HepG2 (cell line): Measurements from ENCODE around the gene ZNF629. TPM values are rescaled to one million over a fixed set of nuclear protein-coding genes. Genes with fewer than 3 reads are reported as not detected.

Source experiments
- BCLAF1 ChIP-seq: fragments of 450-650 bp; IDR thresholded peaks from 2 replicates; pipeline ENCODE4 v1.6.1; 2017; ENCODE audit warnings: mild to moderate bottlenecking
- CREB3 ChIP-seq: sonication (generic); formaldehyde crosslinking; IDR thresholded peaks from 2 replicates; pipeline ENCODE4 v1.5.0; 2020; ENCODE audit warnings: missing genetic modification reagents
- FOXC1 ChIP-seq: sonication (generic); formaldehyde crosslinking; IDR thresholded peaks from 2 replicates; pipeline ENCODE4 v1.8.0; 2022; ENCODE audit warnings: mild to moderate bottlenecking, missing genetic modification reagents, borderline replicate concordance
- GMEB1 ChIP-seq: sonication (generic); formaldehyde crosslinking; IDR thresholded peaks from 2 replicates; pipeline ENCODE4 v1.5.1; 2020; ENCODE audit warnings: missing genetic modification reagents, mild to moderate bottlenecking, borderline replicate concordance
- HDAC6 ChIP-seq: fragments of 200-600 bp; sonication (generic); IDR thresholded peaks from 2 replicates; pipeline ENCODE4 v1.7.0; 2017; ENCODE audit warnings: mild to moderate bottlenecking, antibody characterized with exemption, low read length, low read depth
- HNRNPL ChIP-seq: fragments of 200-400 bp; formaldehyde crosslinking; IDR thresholded peaks from 2 replicates; pipeline ENCODE4 v1.6.1; 2017; ENCODE audit warnings: mild to moderate bottlenecking, low read depth, low read length
- MIER2 ChIP-seq: IDR thresholded peaks from 2 replicates; pipeline ENCODE4 v1.6.1; 2016; ENCODE audit warnings: missing biosample characterization, missing genetic modification reagents
- NAIF1 ChIP-seq: sonication (generic); formaldehyde crosslinking; IDR thresholded peaks from 2 replicates; pipeline ENCODE4 v1.5.0; 2020; ENCODE audit warnings: mild to moderate bottlenecking, missing genetic modification reagents, borderline replicate concordance
- NR0B2 ChIP-seq: sonication (generic); formaldehyde crosslinking; IDR thresholded peaks from 2 replicates; pipeline ENCODE4 v1.4.0; 2020; ENCODE audit warnings: mild to moderate bottlenecking, missing genetic modification reagents
- RFXAP ChIP-seq: sonication (generic); formaldehyde crosslinking; IDR thresholded peaks from 2 replicates; pipeline ENCODE4 v1.4.0; 2020; ENCODE audit warnings: missing genetic modification reagents, borderline replicate concordance
- TSC22D2 ChIP-seq: sonication (generic); formaldehyde crosslinking; IDR thresholded peaks from 2 replicates; pipeline ENCODE4 v1.5.1; 2020; ENCODE audit warnings: missing genetic modification reagents, mild to moderate bottlenecking, borderline replicate concordance
- YEATS2 ChIP-seq: sonication (generic); formaldehyde crosslinking; IDR thresholded peaks from 2 replicates; pipeline ENCODE4 v1.4.0; 2020; ENCODE audit warnings: missing genetic modification reagents, borderline replicate concordance
- ZFP82 ChIP-seq: sonication (generic); formaldehyde crosslinking; IDR thresholded peaks from 2 replicates; pipeline ENCODE4 v1.5.1; 2020; ENCODE audit warnings: mild to moderate bottlenecking, missing genetic modification reagents, borderline replicate concordance
- ZFYVE20 ChIP-seq: sonication (generic); formaldehyde crosslinking; IDR thresholded peaks from 2 replicates; pipeline ENCODE4 v1.8.0; 2023; ENCODE audit warnings: low read depth, mild to moderate bottlenecking, moderate library complexity, missing genetic modification reagents, borderline replicate concordance
- ZMYM3 ChIP-seq: sonication (generic); formaldehyde crosslinking; IDR thresholded peaks from 2 replicates; pipeline ENCODE4 v1.5.1; 2020; ENCODE audit warnings: mild to moderate bottlenecking, missing genetic modification reagents
- ZNF234 ChIP-seq: sonication (generic); formaldehyde crosslinking; conservative IDR thresholded peaks from 2 replicates; pipeline ENCODE4 v1.5.1; 2020; ENCODE audit warnings: mild to moderate bottlenecking, missing genetic modification reagents
- ZNF24 ChIP-seq: fragments of 450-650 bp; IDR thresholded peaks from 2 replicates; pipeline ENCODE4 v1.6.1; 2017; ENCODE audit warnings: antibody characterized with exemption, mild to moderate bottlenecking
- ZNF383 ChIP-seq: sonication (generic); formaldehyde crosslinking; IDR thresholded peaks from 2 replicates; pipeline ENCODE4 v1.4.0; 2020; ENCODE audit warnings: missing genetic modification reagents, mild to moderate bottlenecking, borderline replicate concordance
- ZNF577 ChIP-seq: sonication (generic); formaldehyde crosslinking; IDR thresholded peaks from 2 replicates; pipeline ENCODE4 v1.4.0; 2020; ENCODE audit warnings: mild to moderate bottlenecking, low read depth, missing genetic modification reagents, borderline replicate concordance
- ZNF580 ChIP-seq: IDR thresholded peaks from 2 replicates; pipeline ENCODE4 v1.6.1; 2016; ENCODE audit warnings: low read depth, borderline replicate concordance
- ZNF672 ChIP-seq: sonication (generic); formaldehyde crosslinking; IDR thresholded peaks from 2 replicates; pipeline ENCODE4 v1.8.1; 2022; ENCODE audit warnings: missing genetic modification reagents
- polyA plus RNA-seq, 8 experiments: library from polyadenylated mRNA; depleted of rRNA in 3 of 8; stranded (reverse) in 7 of 8; unstranded in 1 of 8; fragments of >200 nt; fragmentation: Illumina TruSeq in 4 of 8; extraction: Trizol in 4 of 8; gene quantifications; 2 replicates each; pipeline versions ENCODE4 v1.2.1 to v1.2.3, GENCODE V29; 2011 to 2016; ENCODE audit warnings: low read depth in 4 of 8, missing spikeins in 1 of 8, mixed read lengths in 1 of 8; ENCODE audit not compliant: insufficient read depth in 1 of 8
- total RNA-seq, 5 experiments: library from RNA; depleted of rRNA; stranded (reverse); fragments of >200 nt; fragmentation: Illumina TruSeq; extraction: Trizol; gene quantifications; 2 replicates each; pipeline ENCODE4 v1.2.3, GENCODE V29; 2016; ENCODE audit warnings: low read depth in 1 of 5

Gene ZNF629
- total and polyA plus RNA-seq, 2 of the 13 experiments (the other 11 are each of a cell fraction or from before 2014, with no cell fraction given), result 6.1 to 16.5 TPM

GRCh38 chr16:30775392-30776188 lies 11.4 kb downstream of the ZNF629 start (continued):
- peak; percentile 69; the same call in 1 of the 2 replicates for TF ChIP-seq TSC22D2 (CRISPR knock-in tag)
- TF ChIP-seq GMEB1, result peak; percentile 82; the same call in 1 of the 2 replicates
- TF ChIP-seq CREB3, result no peak
- TF ChIP-seq ZFP82 (CRISPR knock-in tag), result no peak; the same call in 1 of the 2 replicates
- peak; percentile 84; the same call in 1 of the 2 replicates for TF ChIP-seq RFXAP (CRISPR knock-in tag)
- TF ChIP-seq HNRNPL, result 0 out of 2 replicates have a peak, but pooled peaks have one; percentile 28
- 0 out of 2 replicates have a peak, but pooled peaks have one; percentile 32 for TF ChIP-seq MIER2 (CRISPR knock-in tag)
- TF ChIP-seq YEATS2 (CRISPR knock-in tag), result peak; percentile 59
- TF ChIP-seq ZNF577 (CRISPR knock-in tag), result no peak
- TF ChIP-seq FOXC1 (CRISPR knock-in tag), result peak; percentile 98
- peak; percentile 91 for TF ChIP-seq ZNF580 (CRISPR knock-in tag)
- no peak; the same call in 1 of the 2 replicates for TF ChIP-seq NAIF1
- TF ChIP-seq ZMYM3 (CRISPR knock-in tag), result no peak
- TF ChIP-seq ZFYVE20 (CRISPR knock-in tag), result peak; percentile 88; the same call in 1 of the 2 replicates
- no peak for TF ChIP-seq BCLAF1
- TF ChIP-seq ZNF24, result no peak
- TF ChIP-seq NR0B2 (CRISPR knock-in tag), result peak; percentile 67
- TF ChIP-seq ZNF672 (CRISPR knock-in tag), result no peak
- TF ChIP-seq ZNF383, result 0 out of 2 replicates have a peak, but pooled peaks have one; percentile 92
- TF ChIP-seq ZNF234, result no peak; the same call in 1 of the 2 replicates
- TF ChIP-seq HDAC6, result no peak
